SK-N-MC (cell line): Measurements from ENCODE around the gene DAD1.
"Not testable (repeated sequence)": the region's sequence is repeated elsewhere in the genome, so short reads cannot be mapped to it uniquely, and the experiment has no call there.

ENCODE experiments used
- DNase-seq: peaks from one replicate; pipeline ENCODE4 v3.0.0-alpha.2; 2011; ENCODE audit warnings: low read depth, low spot score
- H3K27ac ChIP-seq: fragments of 200-600 bp; sonication (generic); 2 replicates; pipeline ENCODE4 v1.5.1; 2016; ENCODE audit warnings: mixed run types
- H3K36me3 ChIP-seq: fragments of 200-600 bp; sonication (generic); 2 replicates; pipeline ENCODE4 v1.6.1; 2017; ENCODE audit warnings: antibody characterized with exemption, low read length, mixed read lengths; ENCODE audit not compliant: insufficient read depth
- H3K4me3 ChIP-seq: fragments of 200-600 bp; sonication (generic); 2 replicates; pipeline ENCODE4 v1.5.1; 2016
- H3K9ac ChIP-seq: fragments of 200-600 bp; sonication (generic); 2 replicates; pipeline ENCODE4 v1.8.0; 2017; ENCODE audit warnings: mixed run types, mixed read lengths; ENCODE audit not compliant: insufficient read length
- H3K9me3 ChIP-seq: fragments of 200-600 bp; sonication (generic); 2 replicates; pipeline ENCODE4 v1.6.1; 2017; ENCODE audit warnings: low read depth, mild to moderate bottlenecking, antibody characterized with exemption, low read length, moderate library complexity, mixed read lengths
- EZH2 ChIP-seq: fragments of 200-600 bp; sonication (generic); IDR thresholded peaks from one replicate; pipeline ENCODE4 v1.6.1; 2017; ENCODE audit warnings: antibody characterized with exemption
- FOXP2 ChIP-seq: optimal IDR thresholded peaks from 2 replicates; pipeline ENCODE3; 2011; ENCODE audit warnings: mild to moderate bottlenecking, moderate library complexity; ENCODE audit not compliant: insufficient read depth; ENCODE audit errors: extremely low read length, control extremely low read depth
- POLR2AphosphoS5 ChIP-seq: IDR thresholded peaks from 2 replicates; pipeline ENCODE4 v1.6.1; 2012; ENCODE audit warnings: mild to moderate bottlenecking, low read depth, low read length, borderline replicate concordance

The DAD1 gene

DNA sequence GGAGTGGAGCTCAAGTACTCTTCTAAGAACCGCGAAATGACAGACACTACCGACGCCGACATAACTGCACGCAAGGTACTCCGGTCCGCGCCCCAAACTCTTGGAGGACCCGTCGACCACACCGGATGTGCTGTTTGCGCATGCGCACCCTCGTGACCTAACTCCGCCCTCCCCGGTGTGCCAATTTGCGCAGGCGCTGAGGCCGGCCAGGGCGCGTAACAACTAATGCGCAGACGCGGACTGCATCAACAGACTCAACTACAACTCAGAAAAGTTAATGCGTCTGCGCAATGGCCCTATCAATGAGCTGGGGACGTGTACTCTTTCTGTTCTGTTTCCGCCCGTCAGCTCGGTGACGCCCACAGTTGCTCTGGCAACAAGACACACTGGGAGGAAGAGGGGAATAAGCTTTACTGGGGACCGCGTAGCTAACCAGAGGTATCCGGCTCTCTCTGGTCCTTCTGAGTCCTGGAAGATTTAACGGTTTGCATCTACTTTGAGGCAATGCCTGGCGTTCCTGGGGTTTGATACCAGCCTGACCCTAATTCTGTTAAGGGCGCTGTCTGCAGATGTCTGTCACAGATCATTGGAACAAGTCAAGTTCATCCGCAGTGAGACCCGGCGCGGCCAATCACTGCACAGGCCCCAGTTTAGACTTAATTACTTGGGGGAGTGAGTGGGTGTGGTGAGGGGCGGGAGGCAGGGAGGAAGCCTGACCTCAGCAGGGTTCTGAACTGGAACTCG, at the start of gene DAD1:
DAD1 (minus strand) TSS at position 129 of the 744 bp plus-strand sequence; CDS start at position 62, 67 bp downstream.
- Histone ChIP-seq H3K4me3 (peak within 1 kb of the TSS; percentile 97), H3K27ac (peak within 1 kb of the TSS; percentile 3; the same call in 1 of the 2 replicates), H3K36me3 (peaks cover 13% of the 10 kb centered on the region), H3K9me3 (no peaks in the 10 kb centered on the region), H3K9ac (peak within 1 kb of the TSS; percentile 96)
- DNase-seq, result peak; percentile 99
- TF ChIP-seq FOXP2, result peak; percentile 84
- peak; percentile 96 for TF ChIP-seq POLR2AphosphoS5
- TF ChIP-seq EZH2, result no peak

- H3K9ac ChIP-seq, H3K36me3 ChIP-seq, H3K9me3 ChIP-seq, H3K27ac ChIP-seq, DNase-seq, H3K4me3 ChIP-seq: not testable (repeated sequence)
Observed at GRCh38 chr14:22635980-22636379, 47.0 kb upstream of the DAD1 start.

DNA sequence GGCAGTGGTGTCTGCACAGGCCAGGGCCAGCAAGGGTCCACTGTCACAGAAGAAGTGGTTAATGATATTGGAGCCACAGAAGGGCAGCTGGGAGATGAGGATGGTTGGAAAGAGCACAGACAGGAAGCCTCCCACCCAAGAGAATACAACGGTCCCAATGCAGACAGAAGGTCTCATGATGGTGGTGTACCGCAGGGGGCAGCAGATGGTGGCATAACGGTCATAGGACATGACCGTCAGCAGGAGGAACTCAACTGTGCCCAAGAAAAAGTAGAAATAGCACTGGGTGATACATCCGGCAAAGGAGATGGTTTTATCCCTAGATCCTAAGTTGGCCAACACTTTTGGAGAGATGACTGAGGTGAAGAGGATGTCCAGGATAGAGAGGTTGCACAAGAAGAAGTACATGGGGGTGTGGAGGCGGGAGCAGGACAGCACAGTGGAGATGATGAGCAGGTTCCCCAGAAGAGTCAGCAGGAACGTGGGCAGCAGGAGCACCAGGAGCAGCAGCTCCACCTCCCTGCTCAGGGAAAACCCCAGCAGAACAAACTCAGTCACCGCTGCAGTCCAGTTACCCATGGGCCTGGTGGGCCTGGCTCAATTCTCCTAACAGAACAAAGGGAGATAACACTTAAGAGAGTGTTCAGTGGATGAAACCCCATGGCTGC, 45.3 kb upstream of the DAD1 start:
- H3K9ac ChIP-seq, result no peak overlapping the region
- no peak for DNase-seq
- H3K9me3 ChIP-seq, result no peaks in the 10 kb centered on the region
- no peaks in the 10 kb centered on the region for H3K36me3 ChIP-seq
- no peak overlapping the region for H3K27ac ChIP-seq
- no peak overlapping the region for H3K4me3 ChIP-seq
- TF ChIP-seq FOXP2, result no peak
- no peak for TF ChIP-seq EZH2
- TF ChIP-seq POLR2AphosphoS5, result no peak

DNA sequence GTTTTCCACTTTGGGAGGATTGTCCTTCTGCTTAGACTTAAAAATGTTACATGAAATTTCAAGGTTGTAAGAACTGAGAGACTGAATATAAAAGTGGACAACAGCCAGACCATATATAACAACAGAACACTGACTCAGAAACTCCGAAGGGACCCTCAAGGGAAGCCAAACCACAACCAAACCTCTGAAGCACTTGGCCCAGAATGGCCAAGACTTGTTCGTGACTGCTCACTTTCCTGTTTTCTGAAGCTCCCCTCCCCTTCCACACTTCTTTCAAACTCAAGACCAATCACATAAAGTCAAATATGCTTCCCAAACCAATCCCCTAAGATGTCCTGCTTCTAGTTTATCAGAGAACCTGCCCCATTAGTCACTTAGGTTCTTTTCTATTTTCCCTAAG, 41.5 kb upstream of the DAD1 start:
- H3K9ac ChIP-seq, result no peak overlapping the region
- no peak for TF ChIP-seq EZH2
- TF ChIP-seq POLR2AphosphoS5, result no peak
- no peak for TF ChIP-seq FOXP2
- H3K27ac ChIP-seq, result no peak overlapping the region
- H3K4me3 ChIP-seq, result no peak overlapping the region
- H3K9me3 ChIP-seq, result no peaks in the 10 kb centered on the region
- no peak for DNase-seq
- H3K36me3 ChIP-seq, result no peaks in the 10 kb centered on the region

GRCh38 chr14:22630066-22630465, 41.0 kb upstream of the DAD1 start:
- TF ChIP-seq EZH2, result no peak
- TF ChIP-seq FOXP2, result no peak
- no peaks in the 10 kb centered on the region for H3K9me3 ChIP-seq
- no peak overlapping the region for H3K9ac ChIP-seq
- no peaks in the 10 kb centered on the region for H3K36me3 ChIP-seq
- DNase-seq, result no peak
- H3K27ac ChIP-seq, result no peak overlapping the region
- H3K4me3 ChIP-seq, result no peak overlapping the region

DNA sequence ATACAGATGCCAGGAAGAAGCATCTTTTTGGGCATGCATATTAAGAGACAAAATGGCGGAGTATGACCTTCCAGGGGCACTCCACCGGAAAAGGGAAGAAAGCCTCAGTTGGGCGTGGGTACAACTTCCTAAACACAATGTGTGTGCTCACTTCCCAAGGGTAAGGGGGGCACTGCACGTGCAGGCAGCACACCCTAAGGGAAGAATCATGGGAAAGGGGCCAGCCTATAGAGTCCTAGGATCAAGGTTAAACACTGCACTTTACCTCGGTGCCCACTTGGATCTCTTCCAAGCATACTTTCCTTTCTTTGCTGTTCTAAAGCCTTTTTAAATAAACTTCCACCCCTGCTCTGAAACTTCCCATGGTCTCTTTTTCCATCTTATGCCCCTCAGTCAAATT, 40.3 kb upstream of the DAD1 start:
- no peak for DNase-seq
- no peak overlapping the region for H3K27ac ChIP-seq
- TF ChIP-seq EZH2, result no peak

GRCh38 chr14:22627506-22628263, 38.7 kb upstream of the DAD1 start:
- no peak overlapping the region for H3K9ac ChIP-seq
- no peak overlapping the region for H3K27ac ChIP-seq
- DNase-seq, result no peak
- no peaks in the 10 kb centered on the region for H3K36me3 ChIP-seq
- H3K4me3 ChIP-seq, result no peak overlapping the region
- no peaks in the 10 kb centered on the region for H3K9me3 ChIP-seq
- TF ChIP-seq EZH2, result no peak
- no peak for TF ChIP-seq POLR2AphosphoS5
- no peak for TF ChIP-seq FOXP2

More for the DNA sequence above, 40.3 kb upstream of the DAD1 start:
- Histone ChIP-seq H3K9ac (no peak overlapping the region), H3K4me3 (no peak overlapping the region), H3K9me3 (no peaks in the 10 kb centered on the region), H3K36me3 (no peaks in the 10 kb centered on the region)

DNA sequence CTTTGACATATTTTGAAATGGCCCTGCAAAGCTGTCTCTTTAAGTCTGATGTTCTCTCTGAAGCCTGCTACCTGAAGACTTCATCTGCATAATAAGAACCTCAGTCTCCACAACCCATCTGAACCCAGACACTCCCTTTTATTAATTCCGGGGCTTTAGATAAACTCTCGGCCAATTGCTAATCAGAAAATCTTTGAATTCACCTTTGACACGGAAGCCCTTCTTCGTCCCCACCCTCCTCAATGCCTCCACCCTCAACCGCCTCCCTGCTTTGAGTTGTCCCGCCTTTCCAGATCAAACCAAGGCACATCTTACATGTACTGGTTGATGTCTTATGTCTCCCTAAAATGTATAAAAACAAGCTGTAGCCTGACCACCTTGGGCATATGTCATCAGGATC, 37.6 kb upstream of the DAD1 start:
- TF ChIP-seq FOXP2 (no peak), EZH2 (no peak)
- no peak overlapping the region for H3K4me3 ChIP-seq
- H3K27ac ChIP-seq, result no peak overlapping the region
- no peak overlapping the region for H3K9ac ChIP-seq
- no peaks in the 10 kb centered on the region for H3K9me3 ChIP-seq
- no peak for DNase-seq
- H3K36me3 ChIP-seq, result no peaks in the 10 kb centered on the region
